Measurements from ENCODE around the gene SERPINB3.

DNA sequence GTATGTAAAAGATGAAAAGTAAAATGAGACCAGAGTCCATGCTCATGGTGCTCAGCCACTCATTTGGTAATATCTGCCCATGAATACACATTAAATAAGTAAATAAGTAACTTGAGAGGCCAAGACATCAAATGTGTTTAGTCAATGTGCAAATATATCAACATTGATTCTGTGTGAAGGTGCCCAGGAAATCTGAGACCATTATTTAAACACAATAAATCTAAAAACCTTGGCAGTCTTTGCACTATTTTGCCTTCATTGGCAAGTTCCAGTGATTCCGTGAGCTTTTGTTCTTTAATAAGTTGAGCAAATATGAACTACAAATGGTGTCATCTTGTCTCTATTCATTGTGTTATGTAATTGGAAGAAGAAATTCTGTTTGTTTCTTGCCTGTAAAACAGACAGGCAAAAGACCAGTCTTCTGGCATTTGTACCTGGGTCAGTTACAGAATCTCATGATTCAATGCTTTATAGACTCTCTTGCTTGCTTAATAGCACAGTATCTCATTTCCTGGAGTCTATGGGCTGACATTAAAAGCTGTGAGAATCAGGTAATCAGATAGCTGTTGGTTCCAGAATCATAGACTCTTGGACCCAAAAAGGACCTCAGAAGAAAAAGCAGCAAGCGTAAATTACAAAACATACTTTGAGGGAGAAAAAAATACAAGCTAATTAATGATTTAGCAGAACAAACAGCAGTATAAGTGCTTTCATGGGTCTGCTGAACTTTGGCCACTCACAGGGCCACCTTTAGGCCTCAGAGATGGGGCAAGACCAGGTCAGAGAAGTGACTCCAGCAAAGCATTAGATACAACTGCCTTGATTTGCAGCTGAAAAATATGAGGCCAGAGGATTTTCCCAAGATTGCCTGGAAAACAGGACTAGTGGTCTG lies 20.0 kb upstream of the SERPINB3 start:
- TF ChIP-seq CTCF (IDR thresholded peaks at IDR 0.05) (no peak), POLR2A (IDR thresholded peaks at IDR 0.05) (no peak)

Data from ovary (tissue), 3 donors.